Epithelial cell of proximal tubule (primary cell): ENCODE results near the gene PPFIBP2. TPM values are rescaled to one million over a fixed set of nuclear protein-coding genes. Genes with fewer than 3 reads are reported as not detected.
A peak's percentile ranks its signal among the peaks of the same experiment; 100 is the strongest.

Experiments
- DNase-seq: peaks from one replicate; pipeline ENCODE4 v3.0.0-alpha.2; 2011; ENCODE audit warnings: low read depth
- H3K4me3 ChIP-seq: 2 replicates; pipeline ENCODE4 v1.5.1; 2011; ENCODE audit warnings: low read depth, mild to moderate bottlenecking, low read length
- CTCF ChIP-seq: conservative IDR thresholded peaks from 2 replicates; pipeline ENCODE4 v1.5.1; 2012; ENCODE audit warnings: low read depth, mild to moderate bottlenecking, low read length
- total RNA-seq: library from RNA; depleted of rRNA; stranded (reverse); fragments of >200 nt; gene quantifications from 2 replicates; pipeline ENCODE4 v1.2.3, GENCODE V29; 2015

The PPFIBP2 gene
- total RNA-seq, 1 donor from 2014 or later = 1.7 TPM

- no peak for TF ChIP-seq CTCF
- H3K4me3 ChIP-seq = no peak overlapping the region
- no peak for DNase-seq
Observed at GRCh38 chr11:7683571-7683970, 169.8 kb downstream of the PPFIBP2 start.

GRCh38 chr11:7686761-7687160, 173.0 kb downstream of the PPFIBP2 start:
- DNase-seq = no peak
- no peak for TF ChIP-seq CTCF

GRCh38 chr11:7687386-7687785, 173.6 kb downstream of the PPFIBP2 start:
- H3K4me3 ChIP-seq = no peak overlapping the region

More at GRCh38 chr11:7686761-7687160, 173.0 kb downstream of the PPFIBP2 start:
- H3K4me3 ChIP-seq = no peak overlapping the region

GRCh38 chr11:7688238-7688826, 174.5 kb downstream of the PPFIBP2 start:
- DNase-seq = no peak
- no peak overlapping the region for H3K4me3 ChIP-seq
- peak; percentile 86 for TF ChIP-seq CTCF

More at GRCh38 chr11:7687386-7687785, 173.6 kb downstream of the PPFIBP2 start:
- TF ChIP-seq CTCF = no peak
- DNase-seq = no peak

- no peak overlapping the region for H3K4me3 ChIP-seq
- no peak for DNase-seq
- no peak for TF ChIP-seq CTCF
Observed at GRCh38 chr11:7689239-7689638, 175.4 kb downstream of the PPFIBP2 start.

GRCh38 chr11:7690648-7691047, 176.8 kb downstream of the PPFIBP2 start:
- H3K4me3 ChIP-seq = no peak overlapping the region
- TF ChIP-seq CTCF = no peak
- no peak for DNase-seq

- no peak for TF ChIP-seq CTCF
- no peak for DNase-seq
- H3K4me3 ChIP-seq = no peak overlapping the region
Observed at GRCh38 chr11:7691759-7692350, 178.1 kb downstream of the PPFIBP2 start.
